GM12874 (cell line): Measurements from ENCODE around the gene CLDN5.

ENCODE experiments used
- TF ChIP-seq, protein P1 (sequence below): IDR thresholded peaks from 2 replicates; pipeline ENCODE4 v1.5.1; 2011; ENCODE audit warnings: low read depth, mild to moderate bottlenecking, control low read depth, low read length, moderate library complexity; ENCODE audit not compliant: insufficient read depth

CLDN5 gene

GRCh38 chr22:19477321-19478044 lies 46.7 kb downstream of the CLDN5 start:
- TF ChIP-seq, protein P1, sequence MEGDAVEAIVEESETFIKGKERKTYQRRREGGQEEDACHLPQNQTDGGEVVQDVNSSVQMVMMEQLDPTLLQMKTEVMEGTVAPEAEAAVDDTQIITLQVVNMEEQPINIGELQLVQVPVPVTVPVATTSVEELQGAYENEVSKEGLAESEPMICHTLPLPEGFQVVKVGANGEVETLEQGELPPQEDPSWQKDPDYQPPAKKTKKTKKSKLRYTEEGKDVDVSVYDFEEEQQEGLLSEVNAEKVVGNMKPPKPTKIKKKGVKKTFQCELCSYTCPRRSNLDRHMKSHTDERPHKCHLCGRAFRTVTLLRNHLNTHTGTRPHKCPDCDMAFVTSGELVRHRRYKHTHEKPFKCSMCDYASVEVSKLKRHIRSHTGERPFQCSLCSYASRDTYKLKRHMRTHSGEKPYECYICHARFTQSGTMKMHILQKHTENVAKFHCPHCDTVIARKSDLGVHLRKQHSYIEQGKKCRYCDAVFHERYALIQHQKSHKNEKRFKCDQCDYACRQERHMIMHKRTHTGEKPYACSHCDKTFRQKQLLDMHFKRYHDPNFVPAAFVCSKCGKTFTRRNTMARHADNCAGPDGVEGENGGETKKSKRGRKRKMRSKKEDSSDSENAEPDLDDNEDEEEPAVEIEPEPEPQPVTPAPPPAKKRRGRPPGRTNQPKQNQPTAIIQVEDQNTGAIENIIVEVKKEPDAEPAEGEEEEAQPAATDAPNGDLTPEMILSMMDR: no peak

DNA sequence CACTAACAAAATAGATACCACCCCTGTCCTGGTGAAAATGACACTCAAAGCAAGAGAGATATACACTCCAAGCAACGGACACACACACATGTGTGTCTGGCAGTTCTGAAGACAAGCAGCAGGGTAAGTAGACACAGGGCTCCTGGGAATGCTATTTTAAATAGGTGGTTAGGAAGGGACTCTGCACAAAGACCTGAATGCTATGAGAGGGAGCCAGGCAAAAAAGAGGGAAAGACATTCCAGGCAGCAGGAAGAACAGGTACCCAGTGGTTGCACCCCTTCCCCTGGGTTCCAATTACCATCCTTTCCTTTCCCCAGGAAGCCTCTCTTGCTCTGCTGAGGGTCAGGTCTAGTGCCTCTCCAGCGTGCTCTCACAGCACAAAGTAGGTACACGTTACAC lies 48.2 kb downstream of the CLDN5 start:
- TF ChIP-seq, protein P1: no peak

DNA sequence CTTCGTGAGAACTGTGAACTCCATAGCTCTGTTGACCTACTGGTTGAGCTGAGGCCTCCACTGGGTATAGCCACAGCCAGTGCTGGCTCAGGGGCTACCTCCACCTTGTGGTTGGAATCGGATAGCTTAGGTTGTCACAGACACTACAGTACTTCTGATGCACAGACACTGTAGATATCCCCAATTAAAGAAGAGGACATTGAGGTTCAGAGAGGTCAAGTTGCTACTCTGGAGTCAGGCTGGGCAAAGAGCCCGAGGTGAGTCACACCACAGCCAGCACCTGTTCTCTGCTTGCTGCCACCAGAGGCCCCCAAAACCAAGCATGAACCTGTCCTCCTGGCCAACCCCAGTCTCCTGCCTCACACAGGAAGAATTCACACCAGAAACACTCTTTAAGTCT lies 50.6 kb downstream of the CLDN5 start:
- TF ChIP-seq, protein P1: no peak
